AG09319 (cell line): Measurements from ENCODE around the gene HMG20B.

Experiments
- DNase-seq: peaks from one replicate; pipeline ENCODE4 v3.0.0-alpha.2; 2010; ENCODE audit warnings: low read depth; ENCODE audit errors: extremely low read depth
- TF ChIP-seq, protein P1 (sequence below): IDR thresholded peaks from 2 replicates; pipeline ENCODE4 v1.5.1; 2011; ENCODE audit warnings: low read depth, mild to moderate bottlenecking, inconsistent platforms, low read length, moderate library complexity

Gene HMG20B

GRCh38 chr19:3534375-3535234, 38.1 kb upstream of the HMG20B start:
- no peak for DNase-seq
- TF ChIP-seq, protein P1, sequence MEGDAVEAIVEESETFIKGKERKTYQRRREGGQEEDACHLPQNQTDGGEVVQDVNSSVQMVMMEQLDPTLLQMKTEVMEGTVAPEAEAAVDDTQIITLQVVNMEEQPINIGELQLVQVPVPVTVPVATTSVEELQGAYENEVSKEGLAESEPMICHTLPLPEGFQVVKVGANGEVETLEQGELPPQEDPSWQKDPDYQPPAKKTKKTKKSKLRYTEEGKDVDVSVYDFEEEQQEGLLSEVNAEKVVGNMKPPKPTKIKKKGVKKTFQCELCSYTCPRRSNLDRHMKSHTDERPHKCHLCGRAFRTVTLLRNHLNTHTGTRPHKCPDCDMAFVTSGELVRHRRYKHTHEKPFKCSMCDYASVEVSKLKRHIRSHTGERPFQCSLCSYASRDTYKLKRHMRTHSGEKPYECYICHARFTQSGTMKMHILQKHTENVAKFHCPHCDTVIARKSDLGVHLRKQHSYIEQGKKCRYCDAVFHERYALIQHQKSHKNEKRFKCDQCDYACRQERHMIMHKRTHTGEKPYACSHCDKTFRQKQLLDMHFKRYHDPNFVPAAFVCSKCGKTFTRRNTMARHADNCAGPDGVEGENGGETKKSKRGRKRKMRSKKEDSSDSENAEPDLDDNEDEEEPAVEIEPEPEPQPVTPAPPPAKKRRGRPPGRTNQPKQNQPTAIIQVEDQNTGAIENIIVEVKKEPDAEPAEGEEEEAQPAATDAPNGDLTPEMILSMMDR: no peak

DNA sequence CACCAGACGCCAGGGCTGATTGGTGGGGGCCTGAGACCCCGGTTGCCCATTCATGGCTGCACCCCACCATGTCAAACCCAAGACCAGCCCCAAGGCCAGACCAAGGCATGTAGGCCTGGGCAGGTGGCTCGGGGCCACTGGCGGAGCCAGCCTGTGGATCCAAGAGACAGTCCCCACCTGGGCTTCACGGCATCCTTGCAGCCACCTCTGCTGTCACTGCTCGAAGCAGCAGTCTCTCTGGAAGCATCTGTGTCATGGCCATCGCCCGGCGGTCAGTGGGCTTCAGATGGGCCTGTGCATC, 37.6 kb upstream of the HMG20B start:
- DNase-seq: no peak
- TF ChIP-seq, protein P1: no peak

DNA sequence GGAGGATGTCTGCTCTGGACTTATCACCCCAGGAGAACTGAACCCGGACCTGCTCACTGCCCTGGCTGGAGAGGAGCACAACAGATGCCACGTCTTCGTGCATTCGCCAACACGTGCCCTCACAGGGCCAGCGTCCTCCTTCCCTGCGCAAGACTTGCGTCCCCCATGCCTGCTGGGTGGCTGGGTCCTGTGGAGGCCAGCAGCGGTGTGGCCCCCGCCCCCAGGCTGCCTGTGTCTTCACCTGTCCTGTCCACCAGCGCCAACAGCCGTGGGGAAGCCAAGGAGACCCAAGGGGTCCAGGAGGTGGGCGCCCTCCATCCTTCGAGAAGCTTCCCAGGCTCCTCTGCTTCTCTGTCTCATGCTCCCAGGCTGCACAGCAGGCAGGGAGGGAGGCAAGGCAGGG, 37.2 kb upstream of the HMG20B start:
- TF ChIP-seq, protein P1: no peak
- DNase-seq: no peak

GRCh38 chr19:3535981-3536380, 36.8 kb upstream of the HMG20B start:
- no peak for DNase-seq
- TF ChIP-seq, protein P1: no peak

DNA sequence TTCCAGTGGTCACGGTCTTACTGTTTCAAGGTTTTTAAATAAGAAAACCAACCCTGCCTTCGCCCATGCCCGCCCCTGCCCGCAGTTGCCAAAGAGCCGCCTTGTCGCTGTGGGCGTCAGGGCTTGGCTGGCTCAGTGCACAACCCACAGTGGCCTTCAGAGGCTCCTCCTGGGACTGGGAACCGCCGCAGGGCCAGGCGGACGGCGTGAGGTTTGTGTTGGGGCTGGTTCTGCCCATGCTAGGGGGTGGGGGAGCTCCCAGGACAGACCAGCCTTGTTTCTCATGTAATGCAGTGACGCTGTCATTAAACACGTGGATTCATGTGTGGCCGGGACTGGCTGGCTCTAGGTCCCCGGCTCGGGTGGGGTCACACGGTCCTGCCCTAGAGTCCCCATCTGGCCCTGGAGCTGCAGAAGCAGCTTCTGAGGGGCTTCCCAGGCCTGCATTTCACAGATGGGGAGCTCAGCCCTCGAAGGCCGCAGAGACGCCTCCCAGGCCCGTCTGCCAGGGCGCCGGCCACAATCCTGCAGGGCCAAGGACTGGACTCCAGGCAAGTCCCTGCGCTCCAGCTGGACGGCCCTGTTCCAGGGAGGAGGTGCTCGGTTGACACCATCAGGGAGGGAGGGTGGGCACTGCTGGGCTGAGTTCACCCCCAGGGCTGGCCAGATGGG, 36.2 kb upstream of the HMG20B start:
- DNase-seq: no peak
- TF ChIP-seq, protein P1: no peak

- no peak for DNase-seq
- TF ChIP-seq, protein P1: no peak
Measured at GRCh38 chr19:3537101-3537437, 35.7 kb upstream of the HMG20B start.

- TF ChIP-seq, protein P1: no peak
- no peak for DNase-seq
Measured at GRCh38 chr19:3537438-3538240, 35.1 kb upstream of the HMG20B start.
